ENCODE data around the gene HELZ. TPM values are rescaled to one million over a fixed set of nuclear protein-coding genes. Genes with fewer than 3 reads are reported as not detected.

The HELZ gene
- total and polyA plus RNA-seq, 9 donors = 8.4 to 72.8 (median 55.5) TPM

GRCh38 chr17:67212714-67213417 lies 32.1 kb downstream of the HELZ start:
- no peaks in the 10 kb centered on the region for H3K27me3 ChIP-seq
- H3K9me3 ChIP-seq = no peaks in the 10 kb centered on the region
- H3K4me3 ChIP-seq = no peak overlapping the region
- WGBS, 3 donors = 57 to 65% (median 59%) methylated on average over 9 of the region's 9 CpGs
- no peaks in the 10 kb centered on the region for H3K36me3 ChIP-seq
- DNase-seq = no peak
- TF ChIP-seq CTCF (IDR thresholded peaks at IDR 0.05) = no peak
- TF ChIP-seq POLR2A (IDR thresholded peaks at IDR 0.05) = no peak
- no peak for TF ChIP-seq EP300 (IDR thresholded peaks at IDR 0.05)
- no peak overlapping the region for H3K27ac ChIP-seq
- intact Hi-C loops (cut with DNase I) = no loop called here
- peaks cover 8% of the 10 kb centered on the region for H3K4me1 ChIP-seq (ENCODE audit: insufficient read depth)

- 87 to 92% (median 89%) methylated on average over 5 of the region's 5 CpGs for WGBS, 3 donors
- H3K9me3 ChIP-seq = no peaks in the 10 kb centered on the region
- TF ChIP-seq POLR2A (IDR thresholded peaks at IDR 0.05) = no peak
- no peak overlapping the region for H3K27ac ChIP-seq
- no peak for DNase-seq
- H3K4me3 ChIP-seq = no peak overlapping the region
- H3K27me3 ChIP-seq = no peaks in the 10 kb centered on the region
- peaks cover 11% of the 10 kb centered on the region for H3K4me1 ChIP-seq (ENCODE audit: insufficient read depth)
- intact Hi-C loops (cut with DNase I) = no loop called here
- H3K36me3 ChIP-seq = no peaks in the 10 kb centered on the region
Measured at GRCh38 chr17:67212231-67212630, 32.8 kb downstream of the HELZ start.

- intact Hi-C loops (cut with DNase I) = no loop called here
- Histone ChIP-seq H3K4me1 (ENCODE audit: insufficient read depth) (peaks cover 11% of the 10 kb centered on the region), H3K4me3 (no peak overlapping the region), H3K27me3 (no peaks in the 10 kb centered on the region), H3K36me3 (no peaks in the 10 kb centered on the region), H3K9me3 (no peaks in the 10 kb centered on the region), H3K27ac (no peak overlapping the region)
- DNase-seq = no peak
- WGBS, 3 donors = 94 to 98% (median 95%) methylated on average over 5 of the region's 5 CpGs
- TF ChIP-seq POLR2A (IDR thresholded peaks at IDR 0.05) = no peak
- TF ChIP-seq CTCF (IDR thresholded peaks at IDR 0.05) = no peak
- no peak for TF ChIP-seq EP300 (IDR thresholded peaks at IDR 0.05)
Measured at GRCh38 chr17:67211742-67212141, 33.3 kb downstream of the HELZ start.

GRCh38 chr17:67210915-67211314 lies 34.1 kb downstream of the HELZ start:
- 94 to 96% (median 96%) methylated on average over 2 of the region's 2 CpGs for WGBS, 3 donors
- peaks cover 8% of the 10 kb centered on the region for H3K4me1 ChIP-seq (ENCODE audit: insufficient read depth)
- H3K9me3 ChIP-seq = no peaks in the 10 kb centered on the region

More at GRCh38 chr17:67210915-67211314, 34.1 kb downstream of the HELZ start:
- H3K27me3 ChIP-seq = no peaks in the 10 kb centered on the region
- H3K27ac ChIP-seq = no peak overlapping the region
- intact Hi-C loops (cut with DNase I) = no loop called here
- no peak overlapping the region for H3K4me3 ChIP-seq
- DNase-seq = no peak
- TF ChIP-seq POLR2A (IDR thresholded peaks at IDR 0.05) (no peak), CTCF (IDR thresholded peaks at IDR 0.05) (no peak), EP300 (IDR thresholded peaks at IDR 0.05) (no peak)
- no peaks in the 10 kb centered on the region for H3K36me3 ChIP-seq

All from ovary (tissue), 9 donors.